Activated CD4-positive, CD25-positive, alpha-beta regulatory T cell (primary cell): ENCODE measurements around the gene OPTC.

Experiments
- DNase-seq, 4 experiments: peaks; one replicate each; lab custom pipeline; 2025; lab: John Stamatoyannopoulos, UW

Gene OPTC

GRCh38 chr1:203536575-203536974, 42.6 kb downstream of the OPTC start:
- no peak for DNase-seq

GRCh38 chr1:203536980-203537455, 43.1 kb downstream of the OPTC start:
- no peak for DNase-seq

DNA sequence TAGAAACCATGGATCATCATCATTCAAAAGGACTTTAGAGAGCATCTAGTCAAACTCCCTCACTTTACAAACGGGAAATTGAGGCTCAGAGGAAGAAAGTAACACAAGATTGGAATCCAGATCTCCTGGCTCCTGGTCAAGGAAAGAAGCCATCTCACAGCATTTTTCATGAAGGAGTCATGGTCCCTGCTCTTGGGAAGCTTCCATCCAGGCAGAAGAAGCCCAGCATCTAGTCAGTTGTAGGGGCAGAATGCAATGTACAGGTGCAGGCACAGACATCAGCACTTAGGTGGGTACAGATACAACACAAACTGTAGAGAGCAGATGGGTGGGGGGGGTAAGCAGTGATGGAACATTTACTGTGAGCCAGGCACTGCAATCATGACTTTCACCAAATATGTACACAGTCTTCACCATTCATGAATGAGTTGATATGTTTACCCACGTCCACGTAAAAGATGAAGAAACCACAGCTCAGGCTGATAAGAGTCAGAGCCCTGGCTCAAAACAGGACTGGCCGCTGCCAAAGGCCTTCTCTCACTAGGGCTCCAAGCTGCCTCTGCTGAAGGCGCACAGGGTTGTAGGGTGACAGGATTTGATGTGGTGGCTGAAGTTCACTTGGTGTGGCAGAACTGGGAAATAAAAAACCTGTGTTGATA, 44.0 kb downstream of the OPTC start:
- no peak for DNase-seq

GRCh38 chr1:203538726-203539125, 44.8 kb downstream of the OPTC start:
- DNase-seq, result no peak

DNA sequence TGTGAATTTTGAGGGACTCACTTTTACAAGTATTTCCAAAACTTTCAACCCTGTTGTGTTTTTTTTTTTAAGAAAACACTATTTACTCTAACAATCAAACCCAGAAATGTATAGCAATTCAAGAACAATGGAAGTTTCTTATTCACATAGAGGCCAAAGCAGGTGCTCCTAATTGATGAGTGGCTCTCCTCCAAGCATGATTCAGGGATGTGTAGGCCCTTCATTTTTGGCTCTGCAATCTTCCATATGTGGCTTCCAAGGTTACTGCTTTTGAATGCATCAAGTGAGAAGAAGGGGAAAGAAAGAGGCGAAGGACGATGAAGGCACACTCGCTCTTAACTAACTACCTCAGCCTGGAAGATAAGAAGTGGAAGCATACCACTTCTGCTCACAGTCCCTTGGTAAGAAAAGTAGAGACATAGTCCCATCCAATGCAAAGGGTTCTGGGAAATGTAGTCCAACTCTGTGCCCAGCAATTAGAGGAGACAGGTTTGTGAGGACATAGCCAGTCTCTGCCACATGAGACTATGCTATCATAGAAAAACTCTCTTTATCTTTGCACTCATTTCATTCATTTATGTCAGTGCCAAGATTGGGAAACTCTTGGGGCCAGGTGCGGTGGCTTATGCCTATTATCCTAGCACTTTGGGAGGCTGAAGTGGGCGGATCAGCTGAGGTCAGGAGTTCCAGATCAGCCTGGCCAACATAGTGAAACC, 46.0 kb downstream of the OPTC start:
- DNase-seq, result no peak

GRCh38 chr1:203544485-203544884, 50.5 kb downstream of the OPTC start:
- DNase-seq, result no peak

DNA sequence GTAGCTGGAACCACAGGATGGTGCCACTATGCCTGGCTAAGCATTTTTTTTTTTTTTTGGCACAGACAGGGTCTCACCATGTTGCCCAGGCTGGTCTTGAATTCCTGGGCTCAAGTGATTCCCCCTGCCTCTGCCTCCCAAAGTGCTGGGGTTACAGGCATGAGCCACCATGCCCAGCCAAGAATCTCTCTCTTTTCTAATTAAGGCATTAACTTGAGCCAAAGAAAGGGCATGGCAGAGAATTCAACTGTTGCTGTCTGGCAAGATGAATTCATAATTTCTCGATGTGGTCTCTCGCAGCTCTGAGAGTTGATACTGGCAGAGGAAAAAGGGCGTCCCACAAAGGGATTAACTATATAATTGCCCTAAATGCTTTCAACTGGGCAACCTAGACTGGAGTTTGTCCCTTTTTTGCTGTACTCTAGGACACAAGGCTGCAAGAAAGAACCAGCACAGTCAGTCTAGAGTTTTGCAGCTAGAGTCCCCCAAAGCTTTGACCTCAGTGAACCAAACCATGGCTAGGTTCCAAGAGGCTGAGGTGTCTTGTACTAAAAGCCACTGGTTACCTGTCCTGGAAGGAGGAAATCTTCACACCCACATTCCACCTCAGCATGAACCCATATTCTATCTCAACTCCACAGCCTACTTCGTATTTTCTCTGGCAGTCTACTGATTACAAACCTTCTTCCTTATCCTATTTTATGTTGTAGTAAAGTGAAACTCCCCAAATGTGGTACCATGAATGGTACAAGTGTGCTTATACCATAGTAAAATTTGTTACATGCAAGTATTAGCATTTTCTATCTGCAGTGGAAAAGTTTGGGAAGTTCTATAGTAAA, 51.2 kb downstream of the OPTC start:
- no peak for DNase-seq

- DNase-seq, result no peak
These were observed 52.3 kb downstream of the OPTC start for GRCh38 chr1:203546274-203546673.

DNA sequence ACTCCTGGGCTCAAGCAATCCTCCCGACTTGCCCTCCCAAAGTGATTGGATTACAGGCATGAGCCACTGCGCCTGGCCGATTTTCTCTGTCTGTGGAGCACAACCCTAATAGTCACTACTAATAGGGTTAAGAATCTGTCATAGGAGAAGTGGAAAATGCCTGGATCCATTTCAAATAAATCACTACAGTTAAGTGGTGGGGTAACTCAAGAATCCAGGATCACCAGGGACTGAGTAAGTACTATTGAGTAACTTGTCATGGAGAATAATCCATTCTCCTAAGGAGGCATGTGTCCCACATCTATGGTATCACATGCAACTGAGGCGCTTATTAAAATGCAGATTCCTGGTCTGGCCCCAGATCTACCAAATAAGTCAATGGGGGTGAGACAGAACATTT, 53.2 kb downstream of the OPTC start:
- DNase-seq, result no peak

- no peak for DNase-seq
These were observed 53.9 kb downstream of the OPTC start for GRCh38 chr1:203547771-203548421.

DNA sequence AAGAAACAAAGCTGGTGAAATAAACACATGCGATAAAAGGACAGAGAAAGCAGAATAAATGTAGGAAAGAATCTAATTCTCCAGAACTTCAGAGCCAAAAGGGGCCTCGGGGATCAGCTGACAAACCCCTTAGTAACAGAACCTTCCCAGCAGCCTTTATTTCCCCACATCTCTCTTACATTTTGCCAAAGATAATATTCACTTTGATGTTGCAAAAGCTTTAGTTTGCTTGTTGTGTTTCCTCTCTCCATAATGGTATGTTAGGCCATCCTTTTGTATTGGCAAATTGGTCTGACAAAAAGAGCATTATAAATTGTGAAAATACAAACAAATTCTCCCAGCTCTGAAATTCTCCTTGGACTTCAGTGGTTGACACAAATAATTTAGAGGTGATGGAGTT, 54.9 kb downstream of the OPTC start:
- no peak for DNase-seq

- no peak for DNase-seq
These were observed 55.4 kb downstream of the OPTC start for GRCh38 chr1:203549309-203549708.

GRCh38 chr1:203550846-203551245, 56.9 kb downstream of the OPTC start:
- DNase-seq, result no peak

DNA sequence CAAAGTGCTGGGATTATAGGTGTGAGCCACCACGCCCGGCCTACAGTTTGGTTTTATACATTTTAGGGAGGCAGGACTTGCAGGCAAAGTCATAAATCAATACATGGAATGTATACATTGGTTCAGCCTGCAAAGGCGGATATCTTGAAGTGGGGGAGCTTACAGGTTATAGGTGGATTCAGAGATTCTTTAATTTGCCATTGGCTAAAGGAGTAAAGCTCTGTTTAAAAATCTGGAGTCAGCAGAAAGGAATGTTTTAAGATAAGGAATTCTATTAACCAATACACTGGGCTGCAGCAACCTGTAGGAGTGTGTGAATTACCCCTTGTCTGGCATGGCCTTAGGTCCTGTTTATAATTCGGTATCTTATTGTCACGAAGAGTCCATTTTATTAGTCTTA, 57.6 kb downstream of the OPTC start:
- no peak for DNase-seq

DNA sequence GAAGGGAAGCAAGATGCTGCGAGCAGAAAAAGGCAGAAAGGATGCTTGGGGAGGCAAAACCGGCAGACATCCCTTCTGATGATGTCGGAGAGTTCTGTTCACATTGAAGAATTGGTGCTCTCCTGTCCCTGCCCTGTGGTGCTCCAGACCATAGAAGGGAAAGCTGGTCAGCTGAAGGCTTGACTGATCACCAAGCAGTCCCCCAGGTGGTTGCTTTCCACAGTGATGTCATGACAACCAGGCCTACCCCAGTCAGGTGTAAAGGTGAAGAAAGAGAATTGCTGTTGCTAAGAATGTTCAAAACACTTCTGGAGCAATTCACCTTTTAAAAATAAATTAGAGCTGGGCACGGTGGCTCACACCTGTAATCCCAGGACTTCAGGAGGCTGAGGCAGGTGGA, 59.5 kb downstream of the OPTC start:
- DNase-seq, result no peak

GRCh38 chr1:203554071-203554470, 60.1 kb downstream of the OPTC start:
- DNase-seq, result no peak

DNA sequence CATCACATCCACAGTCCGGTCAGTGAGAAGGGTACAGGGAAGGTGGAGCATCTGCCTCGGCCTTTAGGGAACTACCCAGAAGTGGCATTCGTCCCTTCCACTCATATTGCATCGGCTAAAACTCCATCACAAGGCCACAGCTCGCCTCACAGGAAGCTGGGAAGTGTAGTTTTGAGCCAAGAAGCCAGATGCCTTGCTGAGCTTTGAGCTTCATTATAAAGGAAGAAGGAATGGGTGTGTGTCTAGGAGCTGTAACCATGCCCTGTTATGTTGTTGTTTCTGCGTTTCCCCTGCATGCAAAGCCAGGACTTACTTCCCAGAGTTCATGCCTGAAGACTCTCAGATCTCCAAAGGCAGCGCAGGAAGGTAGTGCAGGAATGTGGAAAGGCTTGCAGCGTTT, 61.1 kb downstream of the OPTC start:
- DNase-seq, result no peak

GRCh38 chr1:203555511-203556046, 61.6 kb downstream of the OPTC start:
- DNase-seq, result no peak

- no peak for DNase-seq
These were observed 62.3 kb downstream of the OPTC start for GRCh38 chr1:203556047-203556851.

DNA sequence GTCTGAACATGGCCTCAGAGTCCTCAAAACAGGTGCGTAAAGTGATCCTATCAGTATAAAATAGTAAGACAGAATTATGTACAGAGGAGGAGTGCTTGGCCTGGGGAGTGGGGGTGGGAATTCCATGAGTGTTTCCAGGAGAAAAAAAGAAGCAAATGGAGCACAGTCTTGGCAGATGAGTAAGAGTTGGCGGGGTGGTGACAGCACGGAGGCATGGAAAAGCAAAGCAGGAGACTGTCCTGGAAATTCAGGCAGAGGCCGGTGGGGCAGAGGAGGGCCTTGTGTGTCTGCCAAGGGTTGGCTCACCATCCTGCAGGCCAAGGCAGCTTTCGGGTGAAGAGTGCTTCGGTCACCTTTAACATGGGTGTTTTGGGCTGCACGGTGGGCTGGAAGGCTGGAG, 63.4 kb downstream of the OPTC start:
- no peak for DNase-seq

DNA sequence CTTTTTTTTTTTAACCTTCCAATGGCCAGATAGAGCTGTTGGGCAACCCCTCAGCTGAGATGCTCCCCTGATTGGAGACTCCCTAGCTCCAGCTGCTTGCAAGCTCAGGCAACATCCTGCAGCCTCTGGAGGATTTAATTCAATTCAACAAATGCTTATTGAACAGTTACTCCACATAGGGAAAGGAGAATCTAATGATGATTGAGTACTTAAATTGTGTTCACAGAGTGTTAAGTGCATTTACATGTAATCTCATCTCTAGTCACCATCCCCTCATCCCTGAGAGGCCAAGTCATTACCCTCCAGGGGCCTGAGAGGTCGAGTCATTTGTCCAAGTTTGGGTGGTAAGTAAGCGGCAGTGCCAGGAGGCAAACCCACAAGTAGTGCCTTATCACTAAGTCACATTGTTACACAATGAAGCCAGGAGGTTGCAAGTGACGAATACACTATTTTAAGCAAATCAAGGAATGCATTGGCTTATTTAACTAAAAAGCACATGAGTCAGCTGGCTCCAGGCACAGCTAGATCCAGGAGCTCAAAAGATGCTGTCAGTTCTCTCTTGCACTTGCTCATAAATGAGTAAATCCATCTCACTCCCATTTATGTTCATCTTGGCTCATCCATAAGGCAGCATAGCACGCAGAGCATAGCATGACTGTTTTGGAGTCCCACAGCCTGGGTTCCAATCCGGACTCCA, 64.3 kb downstream of the OPTC start:
- no peak for DNase-seq
